Activated naive CD4-positive, alpha-beta T cell treated with anti-CD3 and anti-CD28 coated beads, Interleukin-2, amount 10 ng/mL, durations not matched to agents 7 days and 5 days (primary cell): ENCODE data around the gene ENOX2.

Experiments
- CTCF ChIA-PET: fragments of 350-600 bp; sonication (Branson Sonifier 250); formaldehyde crosslinking; loops from one replicate; lab custom pipeline; 2021; ENCODE audit warnings: antibody characterized with exemption; lab: Charles Lee
- DNase-seq: peaks from one replicate; pipeline ENCODE4 v3.0.0-alpha.2; 2020
- H3K27ac Mint-ChIP-seq: one replicate; pipeline ENCODE4 v1.8.0; 2021; ENCODE audit warnings: mild to moderate bottlenecking, moderate library complexity, mixed read lengths
- H3K27me3 Mint-ChIP-seq: one replicate; pipeline ENCODE4 v1.8.0; 2021; ENCODE audit warnings: mild to moderate bottlenecking, mixed read lengths
- H3K36me3 Mint-ChIP-seq: one replicate; pipeline ENCODE4 v1.8.0; 2021; ENCODE audit warnings: mixed read lengths
- H3K4me1 Mint-ChIP-seq: one replicate; pipeline ENCODE4 v1.8.0; 2021; ENCODE audit warnings: mixed read lengths
- H3K4me3 Mint-ChIP-seq: one replicate; pipeline ENCODE4 v1.8.0; 2021; ENCODE audit warnings: mild to moderate bottlenecking, moderate library complexity, mixed read lengths
- H3K9me3 Mint-ChIP-seq: one replicate; pipeline ENCODE4 v1.8.0; 2021; ENCODE audit warnings: mixed read lengths

The ENOX2 gene

DNA sequence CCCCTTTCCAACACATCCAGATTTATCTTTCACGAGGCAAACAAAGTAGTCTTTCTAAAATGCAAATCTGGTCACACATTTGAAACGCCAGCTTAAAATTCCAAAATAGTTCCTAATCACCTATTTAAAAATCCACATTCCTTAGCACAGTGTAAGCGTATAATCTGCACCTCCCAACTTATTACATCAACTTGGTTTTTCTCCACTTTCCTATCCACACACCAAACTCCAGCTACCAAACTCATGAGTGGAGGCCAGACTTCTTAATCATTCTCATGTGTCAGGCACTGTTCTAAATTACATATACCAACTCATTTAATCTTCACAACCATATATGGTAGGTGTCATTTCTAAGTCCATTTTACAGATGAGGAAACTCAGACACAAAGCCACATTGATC is 33.8 kb downstream of the ENOX2 start:
- no peak overlapping the region for H3K27ac Mint-ChIP-seq
- peaks cover 1% of the 10 kb centered on the region for H3K36me3 Mint-ChIP-seq
- CTCF ChIA-PET = no interaction called here
- H3K9me3 Mint-ChIP-seq = peaks cover 2% of the 10 kb centered on the region
- peaks cover 2% of the 10 kb centered on the region for H3K4me1 Mint-ChIP-seq
- no peak overlapping the region for H3K4me3 Mint-ChIP-seq
- no peak for DNase-seq
- H3K27me3 Mint-ChIP-seq = no peaks in the 10 kb centered on the region

GRCh38 chrX:130861462-130861861 is 41.5 kb downstream of the ENOX2 start:
- H3K4me3 Mint-ChIP-seq = no peak overlapping the region
- no peak overlapping the region for H3K27ac Mint-ChIP-seq
- no peaks in the 10 kb centered on the region for H3K36me3 Mint-ChIP-seq
- H3K4me1 Mint-ChIP-seq = peaks cover 3% of the 10 kb centered on the region
- H3K27me3 Mint-ChIP-seq = no peaks in the 10 kb centered on the region
- no peak for DNase-seq
- CTCF ChIA-PET = interaction anchor here (0.6 kb wide), 1 partner anchor 1897 kb away, joined by 3 read pairs; no protein-coding TSS in a partner anchor
- no peaks in the 10 kb centered on the region for H3K9me3 Mint-ChIP-seq

DNA sequence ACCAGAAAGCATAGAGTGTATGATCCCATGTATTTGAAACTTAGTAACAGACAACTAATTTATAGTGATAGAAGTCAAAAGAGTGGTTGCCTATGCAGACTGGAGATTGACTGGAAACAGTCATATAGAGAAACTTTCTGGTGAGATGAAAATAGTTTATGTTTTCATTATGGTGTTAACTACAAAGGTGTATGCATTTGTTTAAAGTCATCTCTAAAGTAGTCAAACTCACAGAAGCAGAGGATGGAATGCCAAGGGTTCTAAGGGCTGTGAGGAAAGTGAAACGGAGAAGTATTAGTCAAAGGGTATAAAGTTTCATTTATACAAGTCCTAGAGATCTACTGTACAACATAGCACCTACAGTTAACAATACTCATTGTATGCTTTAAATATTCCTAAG is 45.8 kb downstream of the ENOX2 start:
- Mint-ChIP-seq H3K9me3 (no peaks in the 10 kb centered on the region), H3K27ac (no peak overlapping the region), H3K36me3 (peaks cover 4% of the 10 kb centered on the region), H3K4me3 (no peak overlapping the region), H3K27me3 (no peaks in the 10 kb centered on the region), H3K4me1 (peaks cover 3% of the 10 kb centered on the region)
- DNase-seq = no peak
- CTCF ChIA-PET = no interaction called here

GRCh38 chrX:130851569-130851968 is 51.4 kb downstream of the ENOX2 start:
- DNase-seq = no peak
- Mint-ChIP-seq H3K4me1 (peaks cover 13% of the 10 kb centered on the region), H3K9me3 (no peaks in the 10 kb centered on the region), H3K36me3 (peaks cover 4% of the 10 kb centered on the region), H3K4me3 (no peak overlapping the region), H3K27ac (no peak overlapping the region), H3K27me3 (no peaks in the 10 kb centered on the region)
- CTCF ChIA-PET = no interaction called here

DNA sequence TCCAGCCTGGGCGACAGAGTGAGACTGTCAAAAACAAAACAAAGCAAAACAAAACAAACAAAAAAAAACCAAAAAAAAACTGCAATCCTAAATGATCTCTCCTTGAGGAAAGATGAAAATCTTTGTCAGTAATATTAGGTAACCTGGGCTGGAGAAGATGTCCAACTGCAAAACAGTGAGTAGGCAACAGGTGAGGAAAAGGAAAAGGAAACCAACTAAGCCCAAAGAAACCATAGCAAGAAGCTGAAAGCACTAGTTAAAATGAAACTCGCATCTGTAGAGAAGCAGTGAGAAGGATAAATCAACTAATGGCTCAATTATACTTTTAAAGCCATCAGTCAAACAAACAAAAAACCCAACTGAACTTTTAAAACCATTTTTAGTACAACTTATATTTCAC is 54.2 kb downstream of the ENOX2 start:
- Mint-ChIP-seq H3K27ac (no peak overlapping the region), H3K4me3 (no peak overlapping the region)
- DNase-seq = no peak

GRCh38 chrX:130846746-130847145 is 56.3 kb downstream of the ENOX2 start:
- Mint-ChIP-seq H3K4me1 (peaks cover 13% of the 10 kb centered on the region), H3K27me3 (no peaks in the 10 kb centered on the region), H3K9me3 (no peaks in the 10 kb centered on the region), H3K36me3 (no peaks in the 10 kb centered on the region), H3K4me3 (no peak overlapping the region), H3K27ac (no peak overlapping the region)
- CTCF ChIA-PET = no interaction called here
- DNase-seq = no peak

More for the DNA sequence above, 54.2 kb downstream of the ENOX2 start:
- peaks cover 13% of the 10 kb centered on the region for H3K4me1 Mint-ChIP-seq
- H3K27me3 Mint-ChIP-seq = no peaks in the 10 kb centered on the region
- H3K9me3 Mint-ChIP-seq = no peaks in the 10 kb centered on the region
- CTCF ChIA-PET = no interaction called here
- H3K36me3 Mint-ChIP-seq = no peaks in the 10 kb centered on the region

GRCh38 chrX:130841776-130842175 is 61.2 kb downstream of the ENOX2 start:
- no peaks in the 10 kb centered on the region for H3K4me1 Mint-ChIP-seq
- H3K4me3 Mint-ChIP-seq = no peak overlapping the region
- DNase-seq = no peak
- H3K9me3 Mint-ChIP-seq = no peaks in the 10 kb centered on the region
- no peaks in the 10 kb centered on the region for H3K27me3 Mint-ChIP-seq
- H3K27ac Mint-ChIP-seq = no peak overlapping the region
- CTCF ChIA-PET = no interaction called here
- H3K36me3 Mint-ChIP-seq = no peaks in the 10 kb centered on the region

GRCh38 chrX:130840345-130840744 is 62.7 kb downstream of the ENOX2 start:
- no peaks in the 10 kb centered on the region for H3K4me1 Mint-ChIP-seq
- no peaks in the 10 kb centered on the region for H3K27me3 Mint-ChIP-seq
- H3K4me3 Mint-ChIP-seq = no peak overlapping the region
- H3K27ac Mint-ChIP-seq = no peak overlapping the region
- no peaks in the 10 kb centered on the region for H3K9me3 Mint-ChIP-seq
- DNase-seq = no peak
- CTCF ChIA-PET = no interaction called here
- H3K36me3 Mint-ChIP-seq = no peaks in the 10 kb centered on the region

- Mint-ChIP-seq H3K4me1 (peaks cover 4% of the 10 kb centered on the region), H3K4me3 (no peak overlapping the region), H3K27me3 (no peaks in the 10 kb centered on the region), H3K36me3 (no peaks in the 10 kb centered on the region), H3K27ac (no peak overlapping the region), H3K9me3 (no peaks in the 10 kb centered on the region)
- CTCF ChIA-PET = no interaction called here
- DNase-seq = no peak
Observed at GRCh38 chrX:130836447-130836846, 66.6 kb downstream of the ENOX2 start.

- Mint-ChIP-seq H3K36me3 (no peaks in the 10 kb centered on the region), H3K4me3 (no peak overlapping the region), H3K27me3 (no peaks in the 10 kb centered on the region), H3K9me3 (no peaks in the 10 kb centered on the region), H3K27ac (no peak overlapping the region), H3K4me1 (peaks cover 4% of the 10 kb centered on the region)
- CTCF ChIA-PET = no interaction called here
- no peak for DNase-seq
Observed at GRCh38 chrX:130834830-130835229, 68.2 kb downstream of the ENOX2 start.

- Mint-ChIP-seq H3K4me3 (no peak overlapping the region), H3K4me1 (peaks cover 4% of the 10 kb centered on the region), H3K27ac (no peak overlapping the region), H3K36me3 (no peaks in the 10 kb centered on the region), H3K27me3 (no peaks in the 10 kb centered on the region), H3K9me3 (no peaks in the 10 kb centered on the region)
- CTCF ChIA-PET = no interaction called here
- DNase-seq = no peak
Observed at GRCh38 chrX:130834149-130834548, 68.9 kb downstream of the ENOX2 start.

DNA sequence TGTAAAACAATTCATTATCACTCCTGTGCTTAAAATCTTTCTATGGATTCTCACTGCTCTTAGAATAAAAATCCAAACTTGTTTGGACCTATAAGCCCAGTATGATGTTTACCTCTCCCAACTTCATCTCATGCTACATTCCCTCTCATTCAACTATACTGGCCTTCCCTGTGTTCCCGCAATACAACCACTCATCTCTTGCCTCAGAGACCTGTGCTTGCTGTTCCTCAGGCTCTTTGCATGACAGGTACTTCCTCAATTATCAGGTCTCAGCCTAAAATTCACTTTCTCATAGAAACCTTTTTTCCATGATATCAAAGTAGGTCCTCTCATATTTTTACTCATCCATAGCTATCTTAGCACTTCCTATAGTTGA is 71.7 kb downstream of the ENOX2 start:
- CTCF ChIA-PET = no interaction called here
- Mint-ChIP-seq H3K27ac (no peak overlapping the region), H3K27me3 (no peaks in the 10 kb centered on the region), H3K4me3 (no peak overlapping the region), H3K4me1 (peaks cover 4% of the 10 kb centered on the region), H3K9me3 (no peaks in the 10 kb centered on the region), H3K36me3 (no peaks in the 10 kb centered on the region)
- DNase-seq = no peak

DNA sequence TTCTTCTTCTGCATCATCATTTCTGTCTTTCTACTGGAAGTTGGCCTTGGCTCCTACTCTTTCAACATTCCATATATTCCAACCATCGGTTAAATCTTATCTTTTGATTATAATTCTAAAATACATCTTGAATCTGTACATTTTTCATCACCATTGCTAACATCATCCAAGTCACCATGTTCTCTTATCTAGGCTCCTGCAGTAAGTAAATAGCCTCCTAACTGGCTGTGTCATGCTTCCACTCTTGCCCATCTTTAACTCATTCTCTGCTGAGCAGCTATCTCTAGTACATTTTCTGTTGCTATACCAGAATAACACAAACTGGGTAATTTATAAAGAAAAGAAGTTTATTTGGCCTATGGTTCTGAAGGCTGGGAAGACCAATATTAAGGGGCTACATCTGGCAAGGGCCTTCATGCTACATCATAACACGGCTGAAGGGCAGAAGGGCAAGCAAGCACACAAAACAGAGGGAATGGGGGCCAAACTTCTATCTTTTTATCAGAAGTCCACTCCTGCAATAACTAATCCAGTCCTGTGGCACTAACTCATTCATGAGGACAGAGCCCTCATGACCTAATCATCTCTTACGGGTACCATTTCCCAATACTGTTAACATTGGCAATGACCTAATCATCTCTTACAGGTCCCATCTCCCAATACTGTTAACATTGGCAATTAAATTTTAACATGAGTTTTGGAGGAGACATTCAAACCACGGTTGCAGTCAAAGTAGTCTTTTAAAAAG is 72.2 kb downstream of the ENOX2 start:
- Mint-ChIP-seq H3K4me1 (peaks cover 4% of the 10 kb centered on the region), H3K36me3 (no peaks in the 10 kb centered on the region), H3K27me3 (no peaks in the 10 kb centered on the region), H3K27ac (no peak overlapping the region), H3K9me3 (no peaks in the 10 kb centered on the region), H3K4me3 (no peak overlapping the region)
- DNase-seq = no peak
- CTCF ChIA-PET = no interaction called here

- Mint-ChIP-seq H3K27ac (no peak overlapping the region), H3K4me3 (no peak overlapping the region), H3K9me3 (no peaks in the 10 kb centered on the region), H3K27me3 (no peaks in the 10 kb centered on the region), H3K36me3 (no peaks in the 10 kb centered on the region), H3K4me1 (peaks cover 4% of the 10 kb centered on the region)
- no peak for DNase-seq
- CTCF ChIA-PET = no interaction called here
Observed at GRCh38 chrX:130829526-130830515, 73.2 kb downstream of the ENOX2 start.

DNA sequence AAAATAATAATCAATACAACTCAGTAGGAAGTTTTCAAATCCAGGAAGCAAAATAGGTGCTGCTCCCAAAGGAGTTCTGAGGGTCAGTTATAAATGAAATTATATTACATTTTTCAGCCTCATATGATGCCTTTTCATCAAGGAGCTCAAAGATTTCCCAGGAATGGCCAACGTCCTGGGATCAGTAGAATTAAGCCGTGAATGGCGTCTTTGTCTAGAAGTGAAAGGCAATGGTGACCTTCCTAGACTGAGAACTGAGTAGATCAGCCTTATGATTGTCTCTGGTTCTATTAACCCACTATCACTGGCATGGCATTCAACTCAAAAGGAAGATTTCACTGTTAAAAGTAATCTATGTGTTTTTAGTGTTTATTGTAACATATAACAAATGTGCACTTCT is 74.4 kb downstream of the ENOX2 start:
- Mint-ChIP-seq H3K4me1 (peaks cover 4% of the 10 kb centered on the region), H3K9me3 (no peaks in the 10 kb centered on the region), H3K36me3 (no peaks in the 10 kb centered on the region), H3K27ac (no peak overlapping the region), H3K27me3 (no peaks in the 10 kb centered on the region), H3K4me3 (no peak overlapping the region)
- CTCF ChIA-PET = no interaction called here
- DNase-seq = no peak
